HepG2 (cell line): ENCODE results near the gene SEMA4C. TPM values are rescaled to one million over a fixed set of nuclear protein-coding genes. Genes with fewer than 3 reads are reported as not detected.
A peak's percentile ranks its signal among the peaks of the same experiment; 100 is the strongest.

ENCODE experiments used
- ATF6 ChIP-seq: sonication (generic); formaldehyde crosslinking; conservative IDR thresholded peaks from 2 replicates; pipeline ENCODE4 v1.4.0; 2020; ENCODE audit warnings: missing genetic modification reagents
- FLYWCH1 ChIP-seq: sonication (generic); formaldehyde crosslinking; IDR thresholded peaks from 2 replicates; pipeline ENCODE4 v1.8.1; 2023; ENCODE audit warnings: mild to moderate bottlenecking, missing genetic modification reagents
- HNRNPK ChIP-seq: fragments of 200-400 bp; formaldehyde crosslinking; IDR thresholded peaks from 2 replicates; pipeline ENCODE4 v1.6.1; 2018; ENCODE audit warnings: low read length, low read depth, moderate library complexity, mild to moderate bottlenecking; ENCODE audit not compliant: poor library complexity, severe bottlenecking
- HOXA5 ChIP-seq: sonication (generic); formaldehyde crosslinking; IDR thresholded peaks from 2 replicates; pipeline ENCODE4 v1.4.0; 2020; ENCODE audit warnings: missing genetic modification reagents
- IRF2 ChIP-seq: IDR thresholded peaks from 2 replicates; pipeline ENCODE4 v1.6.1; 2018; ENCODE audit warnings: missing genetic modification reagents, missing compliant biosample characterization
- KDM5A ChIP-seq: fragments of 200-600 bp; sonication (generic); IDR thresholded peaks from 2 replicates; pipeline ENCODE4 v1.7.0; 2018; ENCODE audit warnings: antibody characterized with exemption, mild to moderate bottlenecking, low read length, borderline replicate concordance
- KLF6 ChIP-seq: IDR thresholded peaks from 2 replicates; pipeline ENCODE4 v1.8.0; 2016; ENCODE audit warnings: missing biosample characterization, missing genetic modification reagents
- PAX8 ChIP-seq: sonication (generic); formaldehyde crosslinking; IDR thresholded peaks from 2 replicates; pipeline ENCODE4 v1.8.0; 2022; ENCODE audit warnings: mild to moderate bottlenecking, missing genetic modification reagents, borderline replicate concordance
- POLR2AphosphoS2 ChIP-seq: IDR thresholded peaks from 2 replicates; pipeline ENCODE4 v1.6.1; 2011; ENCODE audit warnings: low read depth, low read length, improper control_type of control experiment
- RBFOX2 ChIP-seq: fragments of 200-400 bp; formaldehyde crosslinking; IDR thresholded peaks from 2 replicates; pipeline ENCODE4 v1.6.1; 2017; ENCODE audit warnings: low read depth, mild to moderate bottlenecking, low read length
- RXRA ChIP-seq: sonication (generic); formaldehyde crosslinking; IDR thresholded peaks from 2 replicates; pipeline ENCODE4 v1.5.1; 2020; ENCODE audit warnings: missing genetic modification reagents
- SRSF4 ChIP-seq: fragments of 200-400 bp; formaldehyde crosslinking; IDR thresholded peaks from one replicate; pipeline ENCODE4 v1.6.1; 2018; ENCODE audit warnings: mild to moderate bottlenecking, low read depth, low read length, moderate library complexity; ENCODE audit not compliant: poor library complexity, severe bottlenecking
- ZC3H13 ChIP-seq: sonication (generic); formaldehyde crosslinking; IDR thresholded peaks from 2 replicates; pipeline ENCODE4 v1.8.1; 2023; ENCODE audit warnings: mild to moderate bottlenecking, missing genetic modification reagents, moderate library complexity
- ZFP90 ChIP-seq: sonication (generic); formaldehyde crosslinking; IDR thresholded peaks from 2 replicates; pipeline ENCODE4 v1.8.0; 2022; ENCODE audit warnings: missing genetic modification reagents, mild to moderate bottlenecking, inconsistent platforms, borderline replicate concordance
- ZNF124 ChIP-seq: sonication (generic); formaldehyde crosslinking; IDR thresholded peaks from 2 replicates; pipeline ENCODE4 v1.4.0; 2020; ENCODE audit warnings: missing genetic modification reagents
- ZNF138 ChIP-seq: sonication (generic); formaldehyde crosslinking; IDR thresholded peaks from 2 replicates; pipeline ENCODE4 v1.5.0; 2020; ENCODE audit warnings: mild to moderate bottlenecking, low read depth, missing genetic modification reagents
- ZNF318 ChIP-seq: sonication (generic); formaldehyde crosslinking; IDR thresholded peaks from 2 replicates; pipeline ENCODE4 v1.4.0; 2020; ENCODE audit warnings: mild to moderate bottlenecking, missing genetic modification reagents
- ZNF451 ChIP-seq: sonication (generic); formaldehyde crosslinking; IDR thresholded peaks from 2 replicates; pipeline ENCODE4 v1.5.0; 2020; ENCODE audit warnings: mild to moderate bottlenecking, missing genetic modification reagents
- ZNF605 ChIP-seq: sonication (generic); formaldehyde crosslinking; IDR thresholded peaks from 2 replicates; pipeline ENCODE4 v1.8.0; 2022; ENCODE audit warnings: mild to moderate bottlenecking, missing genetic modification reagents
- ZSCAN31 ChIP-seq: sonication (generic); formaldehyde crosslinking; IDR thresholded peaks from 2 replicates; pipeline ENCODE4 v1.5.0; 2020; ENCODE audit warnings: low read depth, mild to moderate bottlenecking, missing genetic modification reagents
- polyA plus RNA-seq, 8 experiments: library from polyadenylated mRNA; depleted of rRNA in 3 of 8; stranded (reverse) in 7 of 8; unstranded in 1 of 8; fragments of >200 nt; fragmentation: Illumina TruSeq in 4 of 8; extraction: Trizol in 4 of 8; gene quantifications; 2 replicates each; pipeline versions ENCODE4 v1.2.1 to v1.2.3, GENCODE V29; 2011 to 2016; ENCODE audit warnings: low read depth in 4 of 8, missing spikeins in 1 of 8, mixed read lengths in 1 of 8; ENCODE audit not compliant: insufficient read depth in 1 of 8
- total RNA-seq, 5 experiments: library from RNA; depleted of rRNA; stranded (reverse); fragments of >200 nt; fragmentation: Illumina TruSeq; extraction: Trizol; gene quantifications; 2 replicates each; pipeline ENCODE4 v1.2.3, GENCODE V29; 2016; ENCODE audit warnings: low read depth in 1 of 5

Gene SEMA4C
- total and polyA plus RNA-seq, 2 of the 13 experiments (the other 11 are each of a cell fraction or from before 2014, with no cell fraction given) = 25.9 to 46.6 TPM

- peak; percentile 82; the same call in 1 of the 2 replicates for TF ChIP-seq ZFP90
- TF ChIP-seq FLYWCH1 (CRISPR knock-in tag) = no peak
- TF ChIP-seq ZNF605 (CRISPR knock-in tag) = peak; percentile 93; the same call in 1 of the 2 replicates
- no peak for TF ChIP-seq POLR2AphosphoS2
- peak; percentile 70 for TF ChIP-seq IRF2 (CRISPR knock-in tag)
- peak; percentile 15; the same call in 1 of the 2 replicates for TF ChIP-seq ZNF124 (CRISPR knock-in tag)
- peak; percentile 78 for TF ChIP-seq HOXA5 (CRISPR knock-in tag)
- no peak for TF ChIP-seq SRSF4
- no peak for TF ChIP-seq ATF6 (CRISPR knock-in tag)
- peak; percentile 74; the same call in 1 of the 2 replicates for TF ChIP-seq ZNF318 (CRISPR knock-in tag)
- 0 out of 2 replicates have a peak, but pooled peaks have one; percentile 64 for TF ChIP-seq KLF6 (CRISPR knock-in tag)
- peak; percentile 39; the same call in 1 of the 2 replicates for TF ChIP-seq ZC3H13 (CRISPR knock-in tag)
- no peak for TF ChIP-seq ZNF138
- TF ChIP-seq RBFOX2 = peak; percentile 83
- TF ChIP-seq HNRNPK = peak; percentile 92
- TF ChIP-seq ZNF451 (CRISPR knock-in tag) = peak; percentile 49; the same call in 1 of the 2 replicates
- TF ChIP-seq RXRA (CRISPR knock-in tag) = peak; percentile 61
- peak; percentile 23; the same call in 1 of the 2 replicates for TF ChIP-seq ZSCAN31 (CRISPR knock-in tag)
- TF ChIP-seq PAX8 (CRISPR knock-in tag) = 0 out of 2 replicates have a peak, but pooled peaks have one; percentile 79
- peak; percentile 13; the same call in 1 of the 2 replicates for TF ChIP-seq KDM5A
These were observed 1.2 kb downstream of the SEMA4C start (continued) for GRCh38 chr2:96868555-96869280.
